GM13977 (cell line): ENCODE data around the gene ZSWIM1.

Experiments
- DNase-seq: peaks from one replicate; pipeline ENCODE4 v3.0.0; 2012; ENCODE audit warnings: low spot score
- in situ Hi-C: fragments of 300-500 bp; cut with MboI; formaldehyde crosslinking; loops from one replicate; pipeline ENCODE4 v1.12.0; 2022; ENCODE audit warnings: low sequenced_read_pairs, low pct_unique_long_range_greater_than_20kb, mixed read lengths, inconsistent platforms; ENCODE audit not compliant: unreplicated experiment
- TF ChIP-seq, protein P1 (sequence below): IDR thresholded peaks from 2 replicates; pipeline ENCODE4 v1.5.1; 2012; ENCODE audit warnings: mild to moderate bottlenecking, control low read depth; ENCODE audit not compliant: insufficient read depth; ENCODE audit errors: extremely low read depth, missing control alignments

Gene ZSWIM1

DNA sequence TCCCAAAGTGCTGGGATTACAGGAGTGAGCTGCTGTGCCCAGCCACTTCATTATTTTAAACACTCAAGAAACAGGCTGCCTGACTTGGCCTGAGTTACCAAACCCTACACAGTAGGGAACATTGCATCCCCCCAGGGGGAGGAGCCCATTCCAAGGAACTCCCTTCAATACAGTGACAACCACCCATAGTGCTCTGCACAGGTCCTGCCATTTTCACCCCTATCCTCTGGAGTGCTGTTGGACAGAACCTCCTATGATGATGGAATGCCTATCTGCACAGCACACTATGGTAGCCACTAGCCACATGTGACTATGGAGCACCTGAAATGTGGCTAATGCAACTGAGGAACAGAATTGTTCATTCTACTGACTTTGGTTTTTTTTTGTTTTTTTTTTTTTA lies 35.6 kb upstream of the ZSWIM1 start:
- TF ChIP-seq, protein P1, sequence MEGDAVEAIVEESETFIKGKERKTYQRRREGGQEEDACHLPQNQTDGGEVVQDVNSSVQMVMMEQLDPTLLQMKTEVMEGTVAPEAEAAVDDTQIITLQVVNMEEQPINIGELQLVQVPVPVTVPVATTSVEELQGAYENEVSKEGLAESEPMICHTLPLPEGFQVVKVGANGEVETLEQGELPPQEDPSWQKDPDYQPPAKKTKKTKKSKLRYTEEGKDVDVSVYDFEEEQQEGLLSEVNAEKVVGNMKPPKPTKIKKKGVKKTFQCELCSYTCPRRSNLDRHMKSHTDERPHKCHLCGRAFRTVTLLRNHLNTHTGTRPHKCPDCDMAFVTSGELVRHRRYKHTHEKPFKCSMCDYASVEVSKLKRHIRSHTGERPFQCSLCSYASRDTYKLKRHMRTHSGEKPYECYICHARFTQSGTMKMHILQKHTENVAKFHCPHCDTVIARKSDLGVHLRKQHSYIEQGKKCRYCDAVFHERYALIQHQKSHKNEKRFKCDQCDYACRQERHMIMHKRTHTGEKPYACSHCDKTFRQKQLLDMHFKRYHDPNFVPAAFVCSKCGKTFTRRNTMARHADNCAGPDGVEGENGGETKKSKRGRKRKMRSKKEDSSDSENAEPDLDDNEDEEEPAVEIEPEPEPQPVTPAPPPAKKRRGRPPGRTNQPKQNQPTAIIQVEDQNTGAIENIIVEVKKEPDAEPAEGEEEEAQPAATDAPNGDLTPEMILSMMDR, result no peak
- no peak for DNase-seq
- in situ Hi-C loops, result no loop called here

DNA sequence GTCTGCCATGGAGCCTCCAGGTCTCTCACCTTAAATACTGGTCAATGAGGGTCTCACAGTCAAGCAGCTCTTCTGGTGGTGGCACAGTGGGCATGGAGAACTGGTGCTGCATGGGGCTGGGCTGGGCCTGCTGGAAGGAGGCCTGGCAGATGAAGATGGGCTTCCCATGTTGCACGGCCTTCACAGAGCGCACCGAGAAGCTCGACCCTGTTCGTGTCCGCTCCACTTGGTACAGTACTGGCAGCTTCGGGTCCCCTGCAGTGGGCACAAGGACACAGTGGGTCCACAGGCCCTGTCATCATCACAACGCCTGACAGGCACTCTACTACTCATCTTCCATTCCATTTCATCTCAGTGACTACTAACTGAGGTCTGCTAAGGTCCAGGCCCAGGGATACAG lies 32.6 kb upstream of the ZSWIM1 start:
- in situ Hi-C loops, result no loop called here
- TF ChIP-seq, protein P1, result no peak
- DNase-seq, result no peak

DNA sequence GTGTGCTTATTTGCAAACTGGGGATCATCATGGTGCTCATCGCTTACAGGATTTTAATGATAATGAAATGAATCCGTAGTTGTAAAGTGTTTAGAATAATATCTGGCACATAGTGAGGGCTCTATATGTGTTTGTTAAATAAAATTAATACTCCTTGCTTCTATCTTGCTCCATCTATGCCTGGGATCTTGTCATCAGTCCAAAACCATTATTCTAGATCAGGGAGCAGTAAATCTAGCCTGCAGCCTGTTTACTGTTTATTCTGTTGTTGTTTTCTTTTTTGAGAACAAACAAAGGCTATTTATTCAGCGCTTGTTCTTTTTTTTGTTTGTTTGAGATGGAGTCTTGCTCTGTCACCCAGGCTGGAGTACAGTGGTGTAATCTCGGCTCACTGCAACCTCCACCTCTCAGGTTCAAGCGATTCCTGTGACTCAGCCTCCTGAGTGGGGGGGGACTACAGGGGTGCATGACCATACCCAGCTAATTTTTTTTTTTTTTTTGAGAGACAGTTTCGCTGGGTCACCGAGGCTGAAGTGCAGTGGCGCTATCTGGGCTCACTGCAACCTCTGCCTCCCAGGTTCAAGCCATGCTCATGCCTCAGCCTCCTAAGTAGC lies 32.0 kb upstream of the ZSWIM1 start:
- no peak for DNase-seq
- in situ Hi-C loops, result no loop called here
- TF ChIP-seq, protein P1, result no peak

DNA sequence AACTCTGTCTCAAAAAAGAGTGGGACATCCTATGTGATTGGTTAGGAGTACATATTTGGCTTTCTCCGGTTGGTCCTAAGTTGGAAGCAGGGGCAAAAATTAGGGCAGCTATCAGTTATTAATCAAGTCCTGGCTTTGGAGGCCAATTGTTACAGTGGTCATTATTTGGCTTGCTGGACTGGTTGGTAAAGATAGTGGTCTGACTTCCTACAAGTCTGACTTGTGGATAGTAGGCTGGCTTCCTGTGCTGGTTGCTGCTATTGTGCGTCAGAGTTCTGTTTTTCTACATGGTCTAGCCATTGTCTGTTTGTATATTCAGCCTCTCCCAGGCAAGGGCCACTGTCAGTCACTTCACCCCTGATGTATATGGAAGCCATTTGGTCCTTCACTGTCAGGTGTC lies 30.8 kb upstream of the ZSWIM1 start:
- no peak for DNase-seq
- TF ChIP-seq, protein P1, result no peak
- in situ Hi-C loops, result no loop called here

DNA sequence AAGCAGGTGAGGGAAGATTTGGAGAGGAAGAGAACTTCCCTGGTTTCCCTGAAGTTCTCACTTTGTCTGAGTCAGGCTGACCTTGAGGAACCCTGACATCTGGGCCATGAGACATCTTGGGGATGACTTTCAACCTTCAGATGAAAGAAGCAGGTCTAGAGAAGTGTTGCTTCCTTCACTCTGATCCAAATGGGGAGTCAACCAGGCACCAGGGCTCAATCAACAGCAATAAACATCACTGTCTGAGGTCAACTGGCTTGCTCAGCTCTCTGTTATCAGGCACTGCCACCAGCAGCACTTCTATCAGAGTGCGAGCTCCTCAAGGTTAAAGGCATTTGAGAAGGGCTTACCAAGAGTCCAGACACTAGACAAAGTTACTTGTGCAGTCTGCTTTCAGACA lies 30.1 kb upstream of the ZSWIM1 start:
- TF ChIP-seq, protein P1, result no peak
- in situ Hi-C loops, result no loop called here
- DNase-seq, result no peak

DNA sequence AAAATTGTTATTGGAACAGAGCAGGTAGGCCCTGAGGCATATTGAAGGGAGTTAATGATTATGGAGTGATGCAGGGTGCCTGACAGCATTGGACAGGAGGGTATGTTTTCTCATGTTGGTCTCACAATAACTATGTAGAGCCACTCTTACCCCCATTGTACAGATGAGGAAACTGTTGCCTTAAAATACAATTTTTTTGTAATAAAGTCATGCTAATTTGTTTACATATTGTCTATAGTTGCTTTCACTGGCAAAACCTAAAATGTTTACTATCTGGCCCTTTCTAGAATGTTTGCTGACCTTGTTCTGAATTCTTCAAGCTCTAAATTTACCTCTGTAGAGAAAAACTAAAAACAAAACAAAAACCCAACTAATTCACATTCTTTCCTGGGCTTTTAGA lies 29.5 kb upstream of the ZSWIM1 start:
- in situ Hi-C loops, result no loop called here
- DNase-seq, result no peak
- TF ChIP-seq, protein P1, result no peak

DNA sequence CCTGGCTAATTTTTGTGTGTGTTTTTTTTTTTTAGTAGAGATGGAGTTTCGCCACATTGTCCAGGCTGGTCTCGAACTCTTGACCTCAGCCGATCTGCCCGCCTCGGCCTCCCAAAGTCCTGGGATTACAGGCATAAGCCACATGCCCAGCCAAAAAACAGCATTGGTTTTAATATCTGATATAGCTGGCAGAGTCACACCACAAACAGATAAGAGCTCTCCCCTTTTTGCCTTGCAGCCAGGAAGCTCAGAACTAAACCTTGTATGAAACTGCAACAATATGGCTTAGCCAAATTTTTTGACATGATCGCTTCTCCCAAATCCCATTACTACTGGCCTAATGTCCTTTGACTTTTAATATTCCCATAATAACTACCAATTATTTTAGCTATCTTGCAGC lies 28.7 kb upstream of the ZSWIM1 start:
- TF ChIP-seq, protein P1, result no peak
- no peak for DNase-seq
- in situ Hi-C loops, result no loop called here
